Type B pancreatic cell (in vitro differentiated cells): ENCODE measurements around the gene DOK6. TPM values are rescaled to one million over a fixed set of nuclear protein-coding genes. Genes with fewer than 3 reads are reported as not detected.

Source experiments
- DNase-seq: peaks from one replicate; pipeline ENCODE4 v3.0.0; 2021; ENCODE audit warnings: mixed read lengths; ENCODE audit not compliant: unreplicated experiment; ENCODE audit errors: extremely low spot score
- H3K27ac Mint-ChIP-seq: 2 replicates; pipeline ENCODE4 v1.8.0; 2021; ENCODE audit warnings: mild to moderate bottlenecking, mixed read lengths
- H3K27me3 Mint-ChIP-seq: 2 replicates; pipeline ENCODE4 v1.8.0; 2021; ENCODE audit warnings: mixed read lengths
- H3K36me3 Mint-ChIP-seq: 2 replicates; pipeline ENCODE4 v1.8.0; 2021; ENCODE audit warnings: mixed read lengths
- H3K4me1 Mint-ChIP-seq: one replicate; pipeline ENCODE4 v1.8.0; 2021; ENCODE audit warnings: mixed read lengths; ENCODE audit not compliant: unreplicated experiment
- H3K4me3 Mint-ChIP-seq: 2 replicates; pipeline ENCODE4 v1.8.0; 2021; ENCODE audit warnings: mild to moderate bottlenecking, mixed read lengths
- H3K9me3 Mint-ChIP-seq: 2 replicates; pipeline ENCODE4 v1.8.0; 2021; ENCODE audit warnings: mixed read lengths
- CTCF ChIP-seq: fragments of 200-600 bp; sonication (generic); conservative IDR thresholded peaks from 2 replicates; pipeline ENCODE4 v1.5.0; 2021; ENCODE audit warnings: antibody characterized with exemption, mild to moderate bottlenecking
- total RNA-seq: library from RNA; stranded (reverse); gene quantifications from 2 replicates; pipeline ENCODE4 v1.2.1, GENCODE V29; 2021; ENCODE audit warnings: low replicate concordance

The DOK6 gene
- total RNA-seq, 1 donor from 2014 or later, result 7.3 TPM

GRCh38 chr18:69755856-69756496 is 355.3 kb downstream of the DOK6 start:
- Mint-ChIP-seq H3K4me3 (no peak overlapping the region), H3K9me3 (no peaks in the 10 kb centered on the region), H3K27ac (no peak overlapping the region), H3K4me1 (peaks cover 12% of the 10 kb centered on the region), H3K27me3 (no peaks in the 10 kb centered on the region), H3K36me3 (no peaks in the 10 kb centered on the region)
- no peak for DNase-seq
- no peak for TF ChIP-seq CTCF

- no peak for TF ChIP-seq CTCF
- Mint-ChIP-seq H3K4me3 (no peak overlapping the region), H3K9me3 (no peaks in the 10 kb centered on the region), H3K27ac (no peak overlapping the region), H3K27me3 (peaks cover 3% of the 10 kb centered on the region), H3K36me3 (no peaks in the 10 kb centered on the region), H3K4me1 (peaks cover 19% of the 10 kb centered on the region)
- no peak for DNase-seq
These were observed 357.0 kb downstream of the DOK6 start for GRCh38 chr18:69757733-69758132.

- Mint-ChIP-seq H3K9me3 (no peaks in the 10 kb centered on the region), H3K4me3 (no peak overlapping the region), H3K27ac (no peak overlapping the region), H3K27me3 (peaks cover 9% of the 10 kb centered on the region), H3K36me3 (no peaks in the 10 kb centered on the region), H3K4me1 (peaks cover 19% of the 10 kb centered on the region)
- DNase-seq, result no peak
- no peak for TF ChIP-seq CTCF
These were observed 357.8 kb downstream of the DOK6 start for GRCh38 chr18:69758458-69758857.

GRCh38 chr18:69759046-69759445 is 358.4 kb downstream of the DOK6 start:
- H3K4me1 Mint-ChIP-seq, result peaks cover 19% of the 10 kb centered on the region
- no peak overlapping the region for H3K27ac Mint-ChIP-seq
- H3K27me3 Mint-ChIP-seq, result peaks cover 9% of the 10 kb centered on the region
- no peaks in the 10 kb centered on the region for H3K9me3 Mint-ChIP-seq
- no peak overlapping the region for H3K4me3 Mint-ChIP-seq
- H3K36me3 Mint-ChIP-seq, result no peaks in the 10 kb centered on the region
- no peak for DNase-seq
- no peak for TF ChIP-seq CTCF

- no peak overlapping the region for H3K27ac Mint-ChIP-seq
- H3K27me3 Mint-ChIP-seq, result peaks cover 9% of the 10 kb centered on the region
- H3K4me3 Mint-ChIP-seq, result no peak overlapping the region
- peaks cover 13% of the 10 kb centered on the region for H3K4me1 Mint-ChIP-seq
- TF ChIP-seq CTCF, result no peak
- DNase-seq, result no peak
- no peaks in the 10 kb centered on the region for H3K9me3 Mint-ChIP-seq
- no peaks in the 10 kb centered on the region for H3K36me3 Mint-ChIP-seq
These were observed 362.3 kb downstream of the DOK6 start for GRCh38 chr18:69763002-69763401.

GRCh38 chr18:69763821-69764220 is 363.1 kb downstream of the DOK6 start:
- TF ChIP-seq CTCF, result no peak
- H3K36me3 Mint-ChIP-seq, result no peaks in the 10 kb centered on the region
- H3K4me3 Mint-ChIP-seq, result no peak overlapping the region
- no peak for DNase-seq
- H3K4me1 Mint-ChIP-seq, result peaks cover 7% of the 10 kb centered on the region
- no peaks in the 10 kb centered on the region for H3K9me3 Mint-ChIP-seq
- H3K27ac Mint-ChIP-seq, result no peak overlapping the region
- peaks cover 9% of the 10 kb centered on the region for H3K27me3 Mint-ChIP-seq
